Tibial nerve (tissue), 4 donors: Measurements from ENCODE around the gene LYPD6B. TPM values are rescaled to one million over a fixed set of nuclear protein-coding genes. Genes with fewer than 3 reads are reported as not detected.

ENCODE experiments used
- DNase-seq, 2 donors: peaks; one replicate each; pipeline ENCODE4 v3.0.0-alpha.2; 2019; ENCODE audit warnings: low spot score in 2 of 2
- H3K27ac ChIP-seq, 4 donors: fragments of 200-600 bp; sonication (generic) in 3 of 4; one replicate each; pipeline ENCODE4 v1.5.1; 2017 to 2019; ENCODE audit warnings: mild to moderate bottlenecking in 1 of 4
- H3K27me3 ChIP-seq, 2 donors: fragments of 200-600 bp; sonication (generic) in 1 of 2; one replicate each; pipeline versions ENCODE4 v1.5.1 to v1.6.0; 2017 to 2019
- H3K36me3 ChIP-seq, 3 donors: fragments of 200-600 bp; sonication (generic); one replicate each; pipeline ENCODE4 v1.5.1; 2018 to 2019
- H3K4me1 ChIP-seq, 4 donors: fragments of 200-600 bp; sonication (generic) in 3 of 4; one replicate each; pipeline ENCODE4 v1.5.1; 2017 to 2019
- H3K4me3 ChIP-seq, 4 donors: fragments of 200-600 bp; sonication (generic) in 3 of 4; one replicate each; pipeline ENCODE4 v1.5.1; 2017 to 2019; ENCODE audit warnings: mild to moderate bottlenecking in 1 of 4, moderate library complexity in 1 of 4
- H3K9me3 ChIP-seq, 4 donors: fragments of 200-600 bp; sonication (generic) in 3 of 4; one replicate each; pipeline ENCODE4 v1.5.1; 2017 to 2019
- CTCF ChIP-seq, 5 experiments: fragments of 200-600 bp in 3 of 5; fragments of 450-650 bp in 2 of 5; sonication (generic) in 3 of 5; IDR thresholded peaks; one replicate each; pipeline ENCODE4 v1.5.1; 2016 to 2019; ENCODE audit warnings: antibody characterized with exemption in 5 of 5, mild to moderate bottlenecking in 3 of 5, moderate library complexity in 2 of 5
- EP300 ChIP-seq, 2 donors: sonication (generic); formaldehyde crosslinking; IDR thresholded peaks; one replicate each; pipeline ENCODE4 v1.6.1; 2017; ENCODE audit warnings: antibody characterized with exemption in 2 of 2, mild to moderate bottlenecking in 1 of 2
- POLR2A ChIP-seq, 2 donors: fragments of 450-650 bp; IDR thresholded peaks; one replicate each; pipeline ENCODE4 v1.6.1; 2017; ENCODE audit warnings: antibody characterized with exemption in 2 of 2, mild to moderate bottlenecking in 2 of 2, moderate library complexity in 2 of 2
- WGBS, 2 donors: methylation state at CpG; one replicate each; pipeline ENCODE4 v1.1.5; 2018; 5-methylcytosine and 5-hydroxymethylcytosine counted together
- total RNA-seq, 4 donors: library from RNA; depleted of rRNA; stranded (reverse); fragments of >200 nt; gene quantifications; one replicate each; pipeline ENCODE4 v1.1.0, GENCODE V29; 2016

LYPD6B gene
- total RNA-seq, 4 donors from 2014 or later = not detected

- 72 to 75% methylated on average over 8 of the region's 8 CpGs for WGBS, 2 donors
- TF ChIP-seq POLR2A (IDR thresholded peaks at IDR 0.05) (no peak), EP300 (IDR thresholded peaks at IDR 0.05) (no peak), CTCF (IDR thresholded peaks at IDR 0.05) (no peak)
- Histone ChIP-seq H3K4me1 (no peaks in the 10 kb centered on the region), H3K4me3 (no peak overlapping the region), H3K27me3 (no peaks in the 10 kb centered on the region), H3K27ac (no peak overlapping the region), H3K36me3 (no peaks in the 10 kb centered on the region), H3K9me3 (no peaks in the 10 kb centered on the region)
- no peak for DNase-seq
Measured at GRCh38 chr2:149156971-149157740, 118.7 kb downstream of the LYPD6B start.

DNA sequence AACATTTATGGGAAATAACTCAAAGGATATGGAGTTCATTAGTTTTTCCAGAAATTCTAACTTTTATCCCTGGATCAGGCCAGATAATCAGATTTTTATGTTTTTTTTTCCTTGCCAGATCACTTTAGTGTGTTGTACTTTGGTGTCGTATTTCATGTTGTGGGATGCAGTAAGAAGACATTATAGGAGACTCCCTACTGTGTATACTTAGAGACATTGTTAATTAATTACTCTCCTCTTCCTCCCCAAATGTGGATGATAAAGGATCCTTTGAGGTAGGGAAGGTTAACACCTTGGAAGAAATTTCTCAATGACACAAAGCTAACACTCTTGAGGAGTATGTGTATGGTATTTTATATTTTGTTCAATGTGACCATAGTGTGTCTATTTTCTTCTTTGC, 120.5 kb downstream of the LYPD6B start:
- TF ChIP-seq EP300 (IDR thresholded peaks at IDR 0.05) = no peak
- no peak for TF ChIP-seq CTCF (IDR thresholded peaks at IDR 0.05)
- no peak for TF ChIP-seq POLR2A (IDR thresholded peaks at IDR 0.05)
- Histone ChIP-seq H3K27ac (no peak overlapping the region), H3K4me1 (no peaks in the 10 kb centered on the region), H3K9me3 (no peaks in the 10 kb centered on the region), H3K27me3 (no peaks in the 10 kb centered on the region), H3K4me3 (no peak overlapping the region), H3K36me3 (no peaks in the 10 kb centered on the region)
- 63 to 68% methylated on average over 1 of the region's 1 CpG for WGBS, 2 donors
- DNase-seq = no peak

- Histone ChIP-seq H3K4me1 (no peaks in the 10 kb centered on the region), H3K9me3 (no peaks in the 10 kb centered on the region), H3K36me3 (no peaks in the 10 kb centered on the region), H3K27ac (no peak overlapping the region), H3K27me3 (no peaks in the 10 kb centered on the region), H3K4me3 (no peak overlapping the region)
- TF ChIP-seq EP300 (IDR thresholded peaks at IDR 0.05) (no peak), POLR2A (IDR thresholded peaks at IDR 0.05) (no peak), CTCF (IDR thresholded peaks at IDR 0.05) (no peak)
- WGBS, 2 donors = 76 to 83% methylated on average over 2 of the region's 2 CpGs
- no peak for DNase-seq
Measured at GRCh38 chr2:149160195-149160594, 121.7 kb downstream of the LYPD6B start.

- no peak overlapping the region for H3K4me3 ChIP-seq
- WGBS, 2 donors = 46% methylated on average over 8 of the region's 8 CpGs
- H3K36me3 ChIP-seq = no peaks in the 10 kb centered on the region
- DNase-seq = no peak
- no peaks in the 10 kb centered on the region for H3K27me3 ChIP-seq
- H3K27ac ChIP-seq = no peak overlapping the region
- TF ChIP-seq CTCF (IDR thresholded peaks at IDR 0.05) = no peak
- no peaks in the 10 kb centered on the region for H3K9me3 ChIP-seq
- H3K4me1 ChIP-seq = no peaks in the 10 kb centered on the region
Measured at GRCh38 chr2:149160701-149161217, 122.3 kb downstream of the LYPD6B start.

DNA sequence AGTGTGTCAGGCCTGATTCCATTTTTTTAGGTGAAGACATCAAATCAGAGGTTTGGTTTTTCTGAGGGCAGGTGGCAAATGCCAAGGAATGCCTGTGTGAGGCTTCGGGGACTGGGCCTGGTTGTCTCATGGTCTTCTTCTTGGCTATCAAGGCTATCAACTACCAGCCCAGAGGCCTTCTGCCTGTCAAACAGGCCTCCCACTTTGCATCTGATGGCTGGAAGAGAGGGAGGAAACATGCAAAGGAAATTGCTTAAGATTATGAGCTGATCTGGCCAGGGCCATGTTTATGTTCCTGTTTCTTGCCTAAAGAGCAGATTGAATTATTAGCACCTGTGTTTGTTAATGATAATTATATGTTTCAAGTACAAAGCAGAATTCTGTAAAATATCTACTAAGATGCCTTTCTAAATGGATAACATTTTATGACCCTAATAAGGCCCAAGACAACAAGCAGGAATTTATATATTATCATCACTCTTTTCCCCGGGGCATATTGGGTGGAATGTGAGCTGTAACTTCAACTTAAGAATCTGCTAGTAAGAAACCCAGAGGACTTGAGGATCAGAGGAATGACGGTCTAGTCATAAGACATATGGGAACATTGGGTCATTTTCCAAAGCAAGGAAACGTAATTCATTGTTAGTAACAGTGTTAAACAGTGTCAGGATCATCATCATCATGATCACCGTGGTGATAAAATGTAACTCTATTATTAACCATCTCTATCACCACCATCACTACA, 123.2 kb downstream of the LYPD6B start:
- DNase-seq = no peak
- Histone ChIP-seq H3K36me3 (no peaks in the 10 kb centered on the region), H3K4me3 (no peak overlapping the region), H3K27me3 (no peaks in the 10 kb centered on the region), H3K9me3 (no peaks in the 10 kb centered on the region), H3K4me1 (no peaks in the 10 kb centered on the region), H3K27ac (no peak overlapping the region)
- TF ChIP-seq EP300 (IDR thresholded peaks at IDR 0.05) (no peak), CTCF (IDR thresholded peaks at IDR 0.05) (no peak), POLR2A (IDR thresholded peaks at IDR 0.05) (no peak)
- 50 to 54% methylated on average over 5 of the region's 5 CpGs for WGBS, 2 donors
